SK-MEL-5 (cell line): Measurements from ENCODE around the gene OXNAD1. TPM values are rescaled to one million over a fixed set of nuclear protein-coding genes. Genes with fewer than 3 reads are reported as not detected.

Source experiments
- DNase-seq: peaks from one replicate; pipeline ENCODE4 v3.0.0-alpha.2; 2016; ENCODE audit warnings: low read depth, low spot score
- in situ Hi-C: cut with HindIII; loops from 2 replicates; pipeline ENCODE4 v1.10.0; 2016; ENCODE audit warnings: low sequenced_read_pairs, high pct_unique_total_duplicates, low pct_unique_long_range_greater_than_20kb
- total RNA-seq: library from RNA; depleted of rRNA; stranded (reverse); fragments of >200 nt; shearing (Covaris generic); gene quantifications from 2 replicates; pipeline ENCODE4 v1.2.3, GENCODE V29; 2014

Gene OXNAD1
- total RNA-seq, 1 experiment from 2014 or later: 36.1 TPM

GRCh38 chr3:16242177-16242576, 22.8 kb upstream of the OXNAD1 start:
- DNase-seq: no peak
- in situ Hi-C loops: no loop called here

- in situ Hi-C loops: no loop called here
- no peak for DNase-seq
Observed at GRCh38 chr3:16243706-16244490, 21.1 kb upstream of the OXNAD1 start.

DNA sequence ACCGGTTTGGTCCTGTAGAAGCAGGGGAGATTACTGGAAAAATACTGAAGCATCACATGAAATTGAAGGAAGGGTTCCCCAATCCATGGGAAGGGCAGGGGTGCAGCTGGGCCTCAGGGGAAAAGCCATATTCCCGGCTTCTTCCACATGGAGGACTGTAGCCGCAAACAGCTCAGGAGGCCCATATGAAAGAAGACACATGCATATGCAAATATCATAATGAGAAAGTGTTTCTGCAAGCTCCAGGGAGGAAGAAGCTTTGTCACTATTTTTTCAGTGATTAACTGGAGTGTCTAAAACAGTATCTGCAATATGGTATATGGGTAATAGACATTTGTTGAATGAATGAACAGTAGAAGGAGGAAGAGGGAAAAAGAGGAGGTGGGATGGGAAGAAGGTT, 19.4 kb upstream of the OXNAD1 start:
- DNase-seq: no peak
- in situ Hi-C loops: no loop called here

- in situ Hi-C loops: no loop called here
- DNase-seq: peak; percentile 91
Observed at GRCh38 chr3:16247282-16248061, 17.5 kb upstream of the OXNAD1 start.

DNA sequence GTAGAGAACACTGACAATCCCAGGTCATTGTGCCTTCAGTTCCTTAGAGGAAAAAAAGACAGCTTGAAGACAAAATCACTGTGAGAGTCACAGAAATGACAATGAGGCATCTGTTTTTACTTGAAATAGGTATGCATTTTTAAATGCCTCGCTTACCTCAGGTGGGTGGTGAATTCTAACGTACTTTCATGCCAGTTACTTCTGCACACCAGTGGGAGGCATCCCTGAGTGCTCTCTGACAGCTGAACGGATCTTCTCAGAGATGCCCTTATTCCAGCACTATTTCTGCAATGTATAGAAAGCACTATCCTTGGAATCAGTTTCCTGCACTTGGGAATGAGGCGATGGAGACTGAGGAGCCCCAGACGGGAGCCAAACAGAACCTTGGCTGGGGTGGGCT, 16.5 kb upstream of the OXNAD1 start:
- in situ Hi-C loops: no loop called here

GRCh38 chr3:16249336-16249735, 15.7 kb upstream of the OXNAD1 start:
- DNase-seq: peak; percentile 69
- in situ Hi-C loops: no loop called here

More for the DNA sequence above, 16.5 kb upstream of the OXNAD1 start:
- no peak for DNase-seq

DNA sequence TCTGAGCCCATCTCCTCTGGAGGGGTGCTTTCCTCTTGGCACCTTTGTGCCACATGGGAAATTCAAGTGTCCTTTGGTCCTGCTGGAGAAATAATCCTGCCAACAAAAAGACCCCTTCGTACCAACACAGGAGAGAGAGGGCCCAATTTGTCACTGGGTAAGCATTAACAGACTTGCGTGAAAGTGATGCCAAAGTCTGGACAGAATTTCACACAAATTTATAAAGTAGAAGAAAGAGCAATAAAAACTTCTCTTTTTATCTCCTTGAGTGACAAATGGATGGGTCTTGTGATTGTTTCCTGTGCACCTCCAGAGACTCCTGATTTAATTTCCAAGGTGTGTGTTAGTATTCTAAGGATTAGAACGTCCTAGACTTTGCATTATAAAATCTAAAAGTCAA, 15.1 kb upstream of the OXNAD1 start:
- in situ Hi-C loops: no loop called here
- no peak for DNase-seq

DNA sequence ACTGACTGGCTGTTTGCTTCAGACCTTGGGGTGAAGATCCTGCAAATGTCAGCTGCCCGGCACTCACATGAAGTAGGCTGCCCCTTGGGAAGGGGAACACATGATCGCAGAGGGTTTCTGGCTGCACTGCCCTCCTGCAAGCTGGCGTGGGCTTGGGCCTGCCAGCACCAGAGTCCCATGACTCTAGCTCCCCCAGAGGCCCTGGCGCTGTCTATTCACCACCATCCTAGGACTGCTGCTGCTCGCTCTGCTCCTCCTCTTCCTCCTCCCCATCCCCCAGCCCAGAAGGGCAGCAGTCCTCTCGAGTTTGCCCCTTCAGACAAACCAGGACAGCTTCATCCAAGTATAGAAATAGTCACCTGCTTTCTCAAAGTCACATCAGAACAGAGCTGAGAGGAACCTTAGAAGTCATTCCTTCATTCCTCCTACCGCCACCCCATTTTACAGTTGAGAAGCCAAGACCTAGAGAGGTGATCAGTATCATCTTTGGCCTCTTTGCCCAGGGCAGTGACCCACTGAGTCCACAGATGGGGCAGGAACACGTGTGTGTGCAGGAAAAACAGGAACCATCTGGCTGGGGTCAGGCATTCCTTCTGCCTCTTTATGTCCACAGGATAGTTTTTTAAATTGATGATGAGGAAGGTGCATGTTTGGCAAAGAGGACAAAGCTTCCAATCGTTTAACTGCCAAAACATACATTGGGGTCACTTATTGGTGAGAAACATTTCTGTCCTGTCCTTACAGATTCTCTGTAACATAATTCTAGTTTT, 13.5 kb upstream of the OXNAD1 start:
- in situ Hi-C loops: no loop called here
- DNase-seq: peak; percentile 33

GRCh38 chr3:16252243-16252978, 12.6 kb upstream of the OXNAD1 start:
- DNase-seq: no peak
- in situ Hi-C loops: no loop called here

DNA sequence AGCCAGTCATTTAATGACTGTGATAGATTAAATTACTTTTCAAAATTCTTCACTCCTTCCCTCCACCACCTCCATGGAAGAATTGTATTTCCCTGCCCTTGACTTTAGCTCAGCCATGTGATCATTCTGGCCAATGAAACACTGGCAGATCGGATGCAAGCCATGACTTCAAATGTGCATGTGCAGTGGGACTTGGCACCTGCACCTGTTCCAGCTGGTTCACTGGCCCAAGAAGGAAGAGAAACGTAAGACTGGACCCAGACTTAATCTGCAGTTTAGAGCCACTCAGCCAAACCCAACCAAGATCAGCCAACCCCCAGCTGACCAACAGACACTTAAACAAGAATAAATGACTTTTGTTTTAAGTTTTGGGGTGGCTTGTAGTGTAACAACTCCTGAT, 12.0 kb upstream of the OXNAD1 start:
- DNase-seq: no peak
- in situ Hi-C loops: no loop called here

DNA sequence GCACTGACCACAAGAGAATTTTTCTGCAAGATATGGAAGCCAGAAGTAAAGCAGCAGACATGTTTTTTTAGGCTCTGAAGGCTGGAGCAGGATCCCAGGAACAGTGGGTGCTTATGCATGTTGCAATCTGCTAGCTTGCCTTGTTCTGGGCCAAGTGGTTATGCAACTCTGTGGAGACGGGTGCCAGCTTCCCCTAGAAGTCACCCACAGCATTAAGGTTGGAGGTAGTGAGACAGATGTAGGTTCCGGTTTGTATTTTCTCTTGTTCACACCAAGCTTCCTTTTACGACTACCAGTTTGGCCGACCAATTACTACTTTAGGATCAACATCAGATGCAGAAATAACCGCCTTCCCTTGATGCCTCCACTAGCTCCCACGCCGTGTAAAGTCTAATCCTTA, 11.4 kb upstream of the OXNAD1 start:
- no peak for DNase-seq
- in situ Hi-C loops: no loop called here

- no peak for DNase-seq
- in situ Hi-C loops: no loop called here
Observed at GRCh38 chr3:16254916-16255315, 10.1 kb upstream of the OXNAD1 start.

DNA sequence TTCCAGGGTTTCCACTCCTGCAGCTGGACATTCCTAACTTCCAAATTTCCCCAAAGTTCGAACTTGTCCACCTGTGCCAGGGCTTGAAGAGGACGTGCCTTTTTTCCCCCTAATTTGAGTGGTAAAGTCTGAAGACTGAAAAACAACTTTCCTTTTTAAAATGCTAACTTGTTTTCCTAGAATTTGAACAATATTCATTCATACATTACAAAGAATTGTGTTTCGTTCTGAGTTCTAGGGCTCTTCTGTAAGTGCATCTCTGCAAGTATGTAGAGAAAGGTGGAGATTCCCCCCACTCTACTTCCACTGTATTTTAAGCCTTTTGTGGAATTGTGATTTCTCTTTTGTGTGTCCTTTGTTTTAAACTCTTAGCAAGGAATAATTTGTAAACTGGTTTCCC, 9.7 kb upstream of the OXNAD1 start:
- in situ Hi-C loops: no loop called here
- DNase-seq: no peak

- no peak for DNase-seq
- in situ Hi-C loops: no loop called here
Observed at GRCh38 chr3:16255726-16256125, 9.3 kb upstream of the OXNAD1 start.

- in situ Hi-C loops: no loop called here
- DNase-seq: peak; percentile 90
Observed at GRCh38 chr3:16257309-16257708, 7.7 kb upstream of the OXNAD1 start.

DNA sequence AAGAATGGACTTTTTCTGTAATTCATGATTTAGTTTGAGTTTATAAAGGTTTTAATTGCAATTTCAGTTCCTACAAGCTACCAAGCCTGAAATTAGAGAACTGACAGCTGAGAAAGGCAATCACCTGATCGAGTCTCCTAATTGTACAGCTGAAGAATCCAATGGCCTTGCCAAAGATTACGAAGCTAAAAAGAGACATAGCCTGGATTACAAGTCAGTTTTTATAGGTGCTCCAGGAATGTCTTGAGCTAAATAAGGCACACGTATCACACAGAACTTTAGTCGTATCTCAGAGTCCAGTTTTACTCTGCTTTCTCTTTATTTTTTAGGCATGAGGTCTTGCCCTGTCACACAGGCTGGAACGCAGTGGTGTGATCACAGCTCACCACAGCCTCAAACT, 6.8 kb upstream of the OXNAD1 start:
- in situ Hi-C loops: no loop called here
- DNase-seq: no peak

- DNase-seq: no peak
- in situ Hi-C loops: no loop called here
Observed at GRCh38 chr3:16258866-16259265, 6.1 kb upstream of the OXNAD1 start.

DNA sequence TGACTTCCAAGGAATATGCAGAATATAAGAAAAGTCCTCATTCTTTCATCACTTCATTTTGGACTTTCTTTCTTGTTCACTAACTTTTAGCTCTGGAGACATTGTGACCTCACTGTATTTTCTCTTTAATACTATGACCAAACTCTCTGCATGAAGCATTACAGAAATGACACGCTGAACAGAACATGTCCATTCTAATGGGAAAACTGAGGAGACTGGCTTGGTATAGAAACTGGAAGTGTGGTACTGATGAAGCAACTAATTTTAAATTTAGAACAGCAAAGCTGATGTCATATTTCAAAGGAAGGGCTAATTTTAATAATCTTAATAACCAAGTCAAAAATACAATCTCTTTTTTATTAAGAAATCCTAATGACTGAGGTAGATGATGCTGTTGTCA, 5.0 kb upstream of the OXNAD1 start:
- DNase-seq: no peak
- in situ Hi-C loops: no loop called here
